Breast epithelium (tissue), 3 donors: Measurements from ENCODE around the gene STAC3.

ENCODE experiments used
- CTCF ChIP-seq, 3 donors: fragments of 450-650 bp; IDR thresholded peaks; one replicate each; pipeline ENCODE4 v1.5.1; 2016 to 2017; ENCODE audit warnings: antibody characterized with exemption in 3 of 3, mild to moderate bottlenecking in 3 of 3, moderate library complexity in 3 of 3
- POLR2A ChIP-seq: fragments of 450-650 bp; IDR thresholded peaks from one replicate; pipeline ENCODE4 v1.6.1; 2016; ENCODE audit warnings: antibody characterized with exemption, mild to moderate bottlenecking, moderate library complexity
- POLR2AphosphoS5 ChIP-seq, 3 donors: sonication (generic); formaldehyde crosslinking; IDR thresholded peaks; one replicate each; pipeline ENCODE4 v1.6.1; 2017; ENCODE audit warnings: antibody characterized with exemption in 3 of 3

GRCh38 chr12:57237932-57238853, 12.8 kb downstream of the STAC3 start:
- no peak for TF ChIP-seq CTCF (IDR thresholded peaks at IDR 0.05)
- TF ChIP-seq POLR2AphosphoS5 (IDR thresholded peaks at IDR 0.05) = no peak
- TF ChIP-seq POLR2A = no peak
